B cell (primary cell): Measurements from ENCODE around the gene MOB1A. TPM values are rescaled to one million over a fixed set of nuclear protein-coding genes. Genes with fewer than 3 reads are reported as not detected.
A peak's percentile ranks its signal among the peaks of the same experiment; 100 is the strongest.

Experiments
- ATAC-seq: fragments of 200-7000 bp; cut with Tn5 transposase; one replicate; pipeline ENCODE4 v1.10.0; 2021; ENCODE audit warnings: low read depth, mild to moderate bottlenecking, moderate number of reproducible peaks, moderate library complexity
- CTCF ChIA-PET: fragments of 350-600 bp; sonication (Branson Sonifier 250); formaldehyde crosslinking; loops from one replicate; lab custom pipeline; 2021; ENCODE audit warnings: antibody characterized with exemption, inconsistent platforms; lab: Charles Lee
- POLR2A ChIA-PET: fragments of 350-600 bp; sonication (Branson Sonifier 250); formaldehyde crosslinking; loops from one replicate; lab custom pipeline; 2021; ENCODE audit warnings: antibody characterized with exemption; lab: Charles Lee
- DNase-seq: peaks from one replicate; pipeline ENCODE4 v3.0.0; 2013
- H2AFZ ChIP-seq: 2 replicates; pipeline ENCODE4 v1.6.1; 2012; ENCODE audit warnings: mild to moderate bottlenecking, low read depth, low read length; ENCODE audit not compliant: insufficient read depth, poor library complexity, severe bottlenecking
- H3K27ac ChIP-seq, 2 donors: 1 replicate in 1 of 2; 2 replicates in 1 of 2; pipeline ENCODE4 v1.5.1; 2012 to 2013; ENCODE audit warnings: low read length in 2 of 2, mild to moderate bottlenecking in 2 of 2, moderate library complexity in 1 of 2
- H3K27me3 ChIP-seq, 4 experiments: fragments of 200-600 bp in 1 of 4; sonication (generic) in 1 of 4; replicated peaks in 1 of 4; 1 replicate in 2 of 4; 2 replicates in 2 of 4; pipeline versions ENCODE4 v1.6.1 to v1.7.0; 2013 to 2016; ENCODE audit warnings: low read length in 3 of 4, mild to moderate bottlenecking in 2 of 4, mixed read lengths in 1 of 4, moderate library complexity in 1 of 4; ENCODE audit not compliant: insufficient read depth in 4 of 4, control insufficient read depth in 3 of 4; ENCODE audit errors: control extremely low read depth in 1 of 4
- H3K36me3 ChIP-seq, 2 experiments: replicated peaks in 1 of 2; 1 replicate in 1 of 2; 2 replicates in 1 of 2; pipeline versions ENCODE4 v1.6.1 to v1.7.1; 2013; ENCODE audit warnings: low read length in 1 of 2; ENCODE audit not compliant: insufficient read depth in 2 of 2, control insufficient read depth in 1 of 2; ENCODE audit errors: control extremely low read depth in 1 of 2, extremely low read depth in 1 of 2
- H3K4me1 ChIP-seq, 2 donors: fragments of 200-600 bp in 1 of 2; sonication (generic) in 1 of 2; 1 replicate in 1 of 2; 2 replicates in 1 of 2; pipeline versions ENCODE4 v1.5.1 to v1.6.1; 2013 to 2017; ENCODE audit warnings: low read length in 2 of 2; ENCODE audit not compliant: control insufficient read depth in 2 of 2, insufficient read depth in 2 of 2
- H3K4me2 ChIP-seq: replicated peaks from 2 replicates; pipeline ENCODE3; 2012; ENCODE audit warnings: mild to moderate bottlenecking, low read depth, low read length; ENCODE audit not compliant: poor library complexity, severe bottlenecking
- H3K4me3 ChIP-seq, 5 experiments: fragments of 200-600 bp in 1 of 5; sonication (generic) in 1 of 5; 1 replicate in 3 of 5; 2 replicates in 2 of 5; pipeline versions ENCODE4 v1.5.1 to v1.7.0; 2011 to 2016; ENCODE audit warnings: low read length in 4 of 5, mild to moderate bottlenecking in 4 of 5, low read depth in 2 of 5, control low read depth in 1 of 5, moderate library complexity in 1 of 5; ENCODE audit not compliant: insufficient read depth in 1 of 5; ENCODE audit errors: control extremely low read depth in 1 of 5, extremely low read depth in 1 of 5
- H3K79me2 ChIP-seq: fragments of 200-600 bp; sonication (generic); one replicate; pipeline ENCODE4 v1.6.0; 2016; ENCODE audit warnings: low read length; ENCODE audit not compliant: control insufficient read depth, insufficient read depth
- H3K9ac ChIP-seq: fragments of 200-600 bp; sonication (generic); 2 replicates; pipeline ENCODE4 v1.6.1; 2017; ENCODE audit warnings: mild to moderate bottlenecking, low read length, moderate library complexity
- H3K9me3 ChIP-seq, 3 donors: one replicate each; pipeline versions ENCODE4 v1.6.1 to v1.7.1; 2013; ENCODE audit warnings: low read length in 2 of 3; ENCODE audit not compliant: control insufficient read depth in 2 of 3, insufficient read depth in 1 of 3; ENCODE audit errors: control extremely low read depth in 1 of 3
- H4K20me1 ChIP-seq: 2 replicates; pipeline ENCODE4 v1.6.0; 2012; ENCODE audit warnings: mild to moderate bottlenecking, low read length; ENCODE audit not compliant: insufficient read depth, control insufficient read depth, poor library complexity, severe bottlenecking
- H3K27ac Mint-ChIP-seq: one replicate; pipeline ENCODE4 v1.8.0; 2021; ENCODE audit warnings: mixed read lengths
- H3K27me3 Mint-ChIP-seq: one replicate; pipeline ENCODE4 v1.8.0; 2021; ENCODE audit warnings: mixed read lengths
- H3K4me1 Mint-ChIP-seq: one replicate; pipeline ENCODE4 v1.8.0; 2021; ENCODE audit warnings: mixed read lengths
- H3K4me3 Mint-ChIP-seq: one replicate; pipeline ENCODE4 v1.8.0; 2021; ENCODE audit warnings: mixed read lengths
- H3K9me3 Mint-ChIP-seq: one replicate; pipeline ENCODE4 v1.8.0; 2022; ENCODE audit warnings: mixed read lengths; ENCODE audit not compliant: insufficient read depth
- CTCF ChIP-seq: fragments of 200-600 bp; IDR thresholded peaks from one replicate; pipeline ENCODE4 v1.8.0; 2022; ENCODE audit warnings: antibody characterized with exemption, mild to moderate bottlenecking
- EZH2 ChIP-seq: IDR thresholded peaks from 2 replicates; pipeline ENCODE4 v1.6.1; 2012; ENCODE audit warnings: borderline replicate concordance, low read depth, mild to moderate bottlenecking, moderate library complexity, low read length; ENCODE audit not compliant: insufficient read depth, poor library complexity, severe bottlenecking
- WGBS: methylation state at CpG from one replicate; pipeline ENCODE4 v1.1.5; 2013; ENCODE audit warnings: missing lambda C conversion rate; ENCODE audit not compliant: insufficient coverage; 5-methylcytosine and 5-hydroxymethylcytosine counted together
- intact Hi-C: fragments of 100-400 bp; cut with micrococcal nuclease; formaldehyde crosslinking; loops from one replicate; pipeline ENCODE4 v1.10.0; 2022
- polyA plus RNA-seq: library from polyadenylated mRNA; depleted of rRNA; stranded (reverse); fragments of >200 nt; gene quantifications from 2 replicates; pipeline ENCODE4 v1.2.3, GENCODE V29; 2012
- total RNA-seq, 2 donors: library from RNA; stranded (reverse); fragments of 120-200 nt in 1 of 2; gene quantifications; 1 replicate in 1 of 2; 2 replicates in 1 of 2; pipeline versions ENCODE4 v1.2.3 to v1.2.4, GENCODE V29; 2013 to 2022

MOB1A gene
- total and polyA plus RNA-seq, 2 donors (not counting 1 experiment from before 2014, with no cell fraction given), result 43.3 to 219 TPM

DNA sequence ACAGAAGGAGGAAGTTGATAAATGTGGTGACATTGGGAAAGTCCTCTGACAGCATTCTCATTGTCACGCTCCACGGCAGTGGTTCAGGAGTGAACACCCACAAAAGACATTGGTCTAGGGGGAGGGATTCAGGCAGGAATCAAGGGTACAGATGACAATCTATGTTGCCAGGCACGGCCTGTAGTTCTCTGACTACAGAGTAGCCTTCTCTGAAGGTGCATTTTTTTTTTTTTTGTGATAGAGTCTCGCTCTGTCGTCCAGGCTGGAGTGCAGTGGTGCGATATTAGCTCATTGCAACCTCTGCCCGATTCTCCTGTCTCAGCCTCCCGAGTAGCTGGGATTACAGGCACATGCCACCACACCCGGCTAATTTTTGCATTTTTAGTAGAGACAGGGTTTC is 7.4 kb upstream of the MOB1A start:
- intact Hi-C loops, result loop anchor here (1.0 kb wide), 2 partner anchors 8 to 13 kb away; partner anchors contain the start of gene MOB1A
- H2AFZ ChIP-seq, result no peak overlapping the region
- peak; percentile 79 for ATAC-seq

More for the DNA sequence above, 7.4 kb upstream of the MOB1A start:
- ChIA-PET POLR2A (interaction anchor here (1.1 to 1.9 kb wide), 3 partner anchors 11 to 20 kb away, joined by 3 to 11 read pairs (median 8); partner anchors contain the start of gene MTHFD2), CTCF (interaction anchor here (0.7 to 4.9 kb wide), 7 partner anchors 11 to 363 kb away, joined by 3 to 29 read pairs (median 3); partner anchors contain the start of gene MTHFD2)
- Histone ChIP-seq H3K27me3 (no peaks in the 10 kb centered on the region), H3K4me3 (peak overlapping the region in 1 of 5 experiments; percentile 35), H3K79me2 (peaks cover 5% of the 10 kb centered on the region), H3K27ac (peak overlapping the region; percentile 57 to 82), H3K4me1 (peaks cover 37 to 49% of the 10 kb centered on the region in 2 donors), H4K20me1 (no peaks in the 10 kb centered on the region), H3K9ac (peak overlapping the region; percentile 50), H3K36me3 (no peaks in the 10 kb centered on the region), H3K9me3 (peaks cover 0 to 15% (median 0%) of the 10 kb centered on the region in 3 donors), H3K4me2 (peak overlapping the region; percentile 59)
- peak; percentile 95 for DNase-seq
- peak overlapping the region; percentile 80 for H3K4me3 Mint-ChIP-seq
- peaks cover 37% of the 10 kb centered on the region for H3K4me1 Mint-ChIP-seq
- 40% methylated on average over 6 of the region's 9 CpGs for WGBS
- no peaks in the 10 kb centered on the region for H3K27me3 Mint-ChIP-seq
- H3K27ac Mint-ChIP-seq, result peak overlapping the region; percentile 92
- H3K9me3 Mint-ChIP-seq, result no peaks in the 10 kb centered on the region
- TF ChIP-seq EZH2 (no peak), CTCF (no peak)
